ENCODE measurements around the gene CXorf49.
"Not testable (repeated sequence)": the region's sequence is repeated elsewhere in the genome, so short reads cannot be mapped to it uniquely, and the experiment has no call there.

The CXorf49 gene

DNA sequence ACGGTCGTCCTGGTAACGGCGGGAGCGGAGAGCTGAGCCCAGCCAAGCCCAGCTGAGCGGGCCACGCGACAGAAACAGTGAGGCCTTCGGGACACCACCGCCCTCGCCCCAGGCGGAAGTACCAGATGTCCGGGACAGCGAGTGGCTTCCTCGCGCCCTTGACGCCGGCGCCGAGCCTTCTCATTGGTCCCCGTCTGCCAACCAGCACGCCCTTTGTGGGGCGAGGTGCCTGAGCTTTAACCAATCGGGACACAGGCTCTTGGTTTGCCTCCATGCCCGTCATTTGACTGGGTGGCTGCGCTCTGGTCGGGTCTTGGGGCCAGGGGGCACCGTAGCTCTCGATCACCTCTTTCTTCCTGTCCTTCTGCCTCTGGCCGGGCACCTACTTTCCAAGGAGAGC, at the start of gene CXorf49:
Gene CXorf49, minus strand, starts transcription at position 101 of the 400 bp plus-strand sequence. CDS start 134 bp downstream, outside the sequence.
- CTCF ChIA-PET; DNase-seq (ENCODE audit: extremely low spot score); POLR2A ChIA-PET: not testable (repeated sequence)

DNA sequence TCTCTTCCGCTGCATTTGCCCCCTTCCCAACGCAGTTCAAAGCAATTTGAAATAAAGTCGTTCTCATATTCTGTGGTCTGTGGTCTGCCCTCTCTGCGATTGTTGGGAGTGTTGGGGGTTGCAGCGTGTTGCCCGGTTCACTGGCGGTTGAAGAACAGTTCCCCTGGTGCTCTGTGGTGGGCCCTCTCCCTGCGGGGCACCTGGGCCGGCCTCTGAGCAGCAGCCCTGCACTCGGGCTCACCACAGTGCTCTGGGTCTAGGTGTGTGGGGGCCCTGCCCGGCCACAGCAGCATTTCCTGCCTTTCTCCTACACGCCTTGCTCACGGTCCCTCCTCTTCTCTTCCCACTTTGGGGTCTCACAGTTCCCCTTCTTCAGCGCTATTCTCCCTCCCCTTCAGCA, 49.0 kb upstream of the CXorf49 start:
- POLR2A ChIA-PET; DNase-seq (ENCODE audit: extremely low spot score); CTCF ChIA-PET: not testable (repeated sequence)

DNA sequence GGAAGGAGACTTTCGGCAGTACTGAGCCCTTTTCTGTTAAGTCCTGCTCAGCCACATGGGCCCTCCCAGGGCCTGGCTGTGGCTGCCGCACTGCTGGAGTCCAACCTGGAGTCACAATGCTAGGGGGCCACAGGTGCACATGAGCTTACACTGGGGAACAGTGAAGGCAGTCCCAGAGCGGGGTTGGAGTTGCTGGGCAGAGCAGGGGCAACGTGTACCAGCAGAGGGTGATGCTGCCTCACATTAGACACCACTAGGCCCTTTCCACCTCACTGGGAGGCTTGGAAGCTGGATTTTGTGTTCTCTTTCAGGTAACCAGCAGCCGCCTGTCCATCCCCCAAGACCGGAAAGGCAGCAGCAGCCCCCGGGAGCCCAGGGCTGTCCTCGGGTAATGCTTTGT, 47.5 kb upstream of the CXorf49 start:
- CTCF ChIA-PET; DNase-seq (ENCODE audit: extremely low spot score); POLR2A ChIA-PET: not testable (repeated sequence)

DNA sequence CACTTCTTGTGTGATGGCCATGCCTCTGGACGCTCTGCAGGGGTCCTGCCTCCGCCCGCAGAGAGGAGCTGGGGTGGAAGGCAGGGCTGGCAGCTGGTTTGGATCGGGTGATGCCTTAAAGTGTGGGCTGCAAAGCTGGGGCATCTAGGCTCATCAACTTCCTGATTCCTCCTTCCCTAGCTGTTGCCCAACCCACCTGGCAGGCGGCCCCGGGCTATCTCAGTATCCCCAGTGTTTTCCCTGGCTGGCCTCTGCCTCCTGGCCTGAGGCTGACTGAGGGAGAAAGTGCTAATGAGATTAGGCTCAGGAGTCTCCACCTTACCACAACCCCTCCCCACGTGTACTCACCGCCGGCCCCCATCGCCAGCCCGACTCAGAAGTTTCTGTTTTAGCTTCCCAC, 46.7 kb upstream of the CXorf49 start:
- CTCF ChIA-PET; DNase-seq (ENCODE audit: extremely low spot score); POLR2A ChIA-PET: not testable (repeated sequence)

DNA sequence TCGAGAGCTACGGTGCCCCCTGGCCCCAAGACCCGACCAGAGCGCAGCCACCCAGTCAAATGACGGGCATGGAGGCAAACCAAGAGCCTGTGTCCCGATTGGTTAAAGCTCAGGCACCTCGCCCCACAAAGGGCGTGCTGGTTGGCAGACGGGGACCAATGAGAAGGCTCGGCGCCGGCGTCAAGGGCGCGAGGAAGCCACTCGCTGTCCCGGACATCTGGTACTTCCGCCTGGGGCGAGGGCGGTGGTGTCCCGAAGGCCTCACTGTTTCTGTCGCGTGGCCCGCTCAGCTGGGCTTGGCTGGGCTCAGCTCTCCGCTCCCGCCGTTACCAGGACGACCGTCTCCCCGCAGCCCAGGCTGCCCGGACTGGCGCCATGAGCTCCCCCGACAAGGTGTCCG, 45.0 kb upstream of the CXorf49 start, which contains the start of gene CXorf49B:
Gene CXorf49B, plus strand, starts transcription at position 301 of the 400 bp plus-strand sequence. Its CDS starts 75 bp downstream, at position 376.
- CTCF ChIA-PET; POLR2A ChIA-PET; DNase-seq (ENCODE audit: extremely low spot score): not testable (repeated sequence)

DNA sequence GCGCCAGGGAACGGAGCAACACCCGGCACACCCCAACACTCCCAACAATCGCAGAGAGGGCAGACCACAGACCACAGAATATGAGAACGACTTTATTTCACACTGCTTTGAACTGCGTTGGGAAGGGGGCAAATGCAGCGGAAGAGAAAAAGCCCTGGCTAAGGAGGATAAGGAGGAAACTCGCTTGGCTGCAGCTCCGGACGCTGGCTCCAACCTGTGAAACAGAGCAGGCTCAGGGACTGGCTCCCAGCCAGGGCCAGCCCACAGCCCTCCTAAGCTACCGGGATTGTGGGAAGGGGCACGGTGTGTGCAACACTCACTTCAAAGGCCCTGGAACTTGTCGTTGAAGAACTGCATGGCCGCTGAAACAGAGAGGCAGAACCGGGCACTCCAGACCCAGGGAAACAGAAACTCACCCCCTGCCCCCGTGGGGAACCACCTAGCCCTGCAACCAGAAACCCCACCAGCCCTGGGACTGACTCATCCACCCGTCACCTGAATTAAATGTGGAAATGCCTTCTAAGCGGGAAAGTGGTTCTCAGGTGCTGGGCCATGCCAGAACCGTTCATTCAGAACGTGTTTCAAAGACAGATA, 42.7 kb upstream of the CXorf49 start:
- CTCF ChIA-PET; DNase-seq (ENCODE audit: extremely low spot score); POLR2A ChIA-PET: not testable (repeated sequence)

DNA sequence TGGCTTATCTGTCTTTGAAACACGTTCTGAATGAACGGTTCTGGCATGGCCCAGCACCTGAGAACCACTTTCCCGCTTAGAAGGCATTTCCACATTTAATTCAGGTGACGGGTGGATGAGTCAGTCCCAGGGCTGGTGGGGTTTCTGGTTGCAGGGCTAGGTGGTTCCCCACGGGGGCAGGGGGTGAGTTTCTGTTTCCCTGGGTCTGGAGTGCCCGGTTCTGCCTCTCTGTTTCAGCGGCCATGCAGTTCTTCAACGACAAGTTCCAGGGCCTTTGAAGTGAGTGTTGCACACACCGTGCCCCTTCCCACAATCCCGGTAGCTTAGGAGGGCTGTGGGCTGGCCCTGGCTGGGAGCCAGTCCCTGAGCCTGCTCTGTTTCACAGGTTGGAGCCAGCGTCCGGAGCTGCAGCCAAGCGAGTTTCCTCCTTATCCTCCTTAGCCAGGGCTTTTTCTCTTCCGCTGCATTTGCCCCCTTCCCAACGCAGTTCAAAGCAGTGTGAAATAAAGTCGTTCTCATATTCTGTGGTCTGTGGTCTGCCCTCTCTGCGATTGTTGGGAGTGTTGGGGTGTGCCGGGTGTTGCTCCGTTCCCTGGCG, 2.3 kb upstream of the CXorf49 start:
- POLR2A ChIA-PET; CTCF ChIA-PET; DNase-seq (ENCODE audit: extremely low spot score): not testable (repeated sequence)

DNA sequence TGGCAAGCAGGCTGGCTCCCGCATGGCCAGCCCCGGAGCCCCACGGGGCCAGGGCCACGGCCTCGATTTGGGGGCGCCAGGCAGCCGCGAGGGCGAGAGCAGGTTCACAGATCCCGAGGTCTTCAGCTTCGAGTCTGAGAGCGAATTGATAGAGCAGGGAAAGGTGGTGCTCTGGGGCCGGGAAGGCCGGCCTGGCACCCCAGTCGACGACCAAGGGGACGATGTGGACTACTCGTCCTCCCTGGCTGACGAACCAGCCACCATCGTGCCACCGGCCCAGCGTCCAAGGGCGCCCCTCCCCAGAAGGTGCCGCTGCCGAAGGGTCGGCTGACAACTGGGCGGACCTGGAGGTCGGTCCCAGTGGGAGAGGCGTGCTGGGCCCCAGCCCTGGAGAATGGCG, 1.1 kb upstream of the CXorf49 start:
- DNase-seq (ENCODE audit: extremely low spot score); POLR2A ChIA-PET; CTCF ChIA-PET: not testable (repeated sequence)

DNA sequence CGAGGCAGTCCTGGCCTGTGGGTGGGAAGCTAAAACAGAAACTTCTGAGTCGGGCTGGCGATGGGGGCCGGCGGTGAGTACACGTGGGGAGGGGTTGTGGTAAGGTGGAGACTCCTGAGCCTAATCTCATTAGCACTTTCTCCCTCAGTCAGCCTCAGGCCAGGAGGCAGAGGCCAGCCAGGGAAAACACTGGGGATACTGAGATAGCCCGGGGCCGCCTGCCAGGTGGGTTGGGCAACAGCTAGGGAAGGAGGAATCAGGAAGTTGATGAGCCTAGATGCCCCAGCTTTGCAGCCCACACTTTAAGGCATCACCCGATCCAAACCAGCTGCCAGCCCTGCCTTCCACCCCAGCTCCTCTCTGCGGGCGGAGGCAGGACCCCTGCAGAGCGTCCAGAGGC, 1.8 kb downstream of the CXorf49 start:
- DNase-seq (ENCODE audit: extremely low spot score); POLR2A ChIA-PET; CTCF ChIA-PET: not testable (repeated sequence)

DNA sequence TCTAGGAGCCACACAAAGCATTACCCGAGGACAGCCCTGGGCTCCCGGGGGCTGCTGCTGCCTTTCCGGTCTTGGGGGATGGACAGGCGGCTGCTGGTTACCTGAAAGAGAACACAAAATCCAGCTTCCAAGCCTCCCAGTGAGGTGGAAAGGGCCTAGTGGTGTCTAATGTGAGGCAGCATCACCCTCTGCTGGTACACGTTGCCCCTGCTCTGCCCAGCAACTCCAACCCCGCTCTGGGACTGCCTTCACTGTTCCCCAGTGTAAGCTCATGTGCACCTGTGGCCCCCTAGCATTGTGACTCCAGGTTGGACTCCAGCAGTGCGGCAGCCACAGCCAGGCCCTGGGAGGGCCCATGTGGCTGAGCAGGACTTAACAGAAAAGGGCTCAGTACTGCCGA, 2.5 kb downstream of the CXorf49 start:
- CTCF ChIA-PET; DNase-seq (ENCODE audit: extremely low spot score); POLR2A ChIA-PET: not testable (repeated sequence)

DNA sequence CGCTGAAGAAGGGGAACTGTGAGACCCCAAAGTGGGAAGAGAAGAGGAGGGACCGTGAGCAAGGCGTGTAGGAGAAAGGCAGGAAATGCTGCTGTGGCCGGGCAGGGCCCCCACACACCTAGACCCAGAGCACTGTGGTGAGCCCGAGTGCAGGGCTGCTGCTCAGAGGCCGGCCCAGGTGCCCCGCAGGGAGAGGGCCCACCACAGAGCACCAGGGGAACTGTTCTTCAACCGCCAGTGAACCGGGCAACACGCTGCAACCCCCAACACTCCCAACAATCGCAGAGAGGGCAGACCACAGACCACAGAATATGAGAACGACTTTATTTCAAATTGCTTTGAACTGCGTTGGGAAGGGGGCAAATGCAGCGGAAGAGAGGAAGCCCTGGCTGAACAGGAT, 4.0 kb downstream of the CXorf49 start:
- POLR2A ChIA-PET; DNase-seq (ENCODE audit: extremely low spot score); CTCF ChIA-PET: not testable (repeated sequence)

DNA sequence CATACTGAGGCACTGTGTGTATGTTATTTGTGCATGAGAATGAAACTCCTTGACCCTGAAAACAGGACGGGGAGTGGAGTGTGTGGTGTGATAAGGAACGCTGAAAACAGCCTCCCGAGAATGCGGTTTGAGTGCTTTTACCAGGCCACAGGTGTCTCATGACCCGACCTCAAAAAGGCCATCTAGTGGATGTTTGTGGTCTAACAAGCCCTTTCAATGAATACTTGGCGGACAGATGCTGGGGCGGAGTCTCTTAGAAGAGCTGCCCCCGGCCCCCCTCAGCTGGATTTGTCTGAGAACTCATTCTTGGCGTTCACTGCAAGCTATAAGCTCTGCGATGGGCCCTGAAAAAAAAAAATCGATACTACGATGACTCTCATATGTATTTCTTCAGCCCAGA, 15.2 kb downstream of the CXorf49 start:
- CTCF ChIA-PET; POLR2A ChIA-PET; DNase-seq (ENCODE audit: extremely low spot score): not testable (repeated sequence)

DNA sequence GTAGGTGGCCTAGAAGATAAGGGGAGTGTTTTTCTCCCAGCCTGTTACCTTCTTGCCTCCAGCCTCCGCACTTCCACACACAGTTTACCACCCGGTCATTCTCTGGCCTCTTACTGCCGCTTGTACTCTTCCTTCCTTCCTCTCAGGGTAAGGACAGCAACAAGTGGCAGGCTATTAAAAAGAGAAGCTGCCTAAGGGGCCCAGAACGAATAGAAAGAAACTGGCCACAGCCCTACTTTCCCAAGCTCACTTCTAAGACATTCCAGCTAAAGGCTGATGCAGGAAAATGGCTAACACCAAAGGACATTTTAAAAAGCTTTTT, 19.1 kb downstream of the CXorf49 start:
- POLR2A ChIA-PET; DNase-seq (ENCODE audit: extremely low spot score); CTCF ChIA-PET: not testable (repeated sequence)

DNA sequence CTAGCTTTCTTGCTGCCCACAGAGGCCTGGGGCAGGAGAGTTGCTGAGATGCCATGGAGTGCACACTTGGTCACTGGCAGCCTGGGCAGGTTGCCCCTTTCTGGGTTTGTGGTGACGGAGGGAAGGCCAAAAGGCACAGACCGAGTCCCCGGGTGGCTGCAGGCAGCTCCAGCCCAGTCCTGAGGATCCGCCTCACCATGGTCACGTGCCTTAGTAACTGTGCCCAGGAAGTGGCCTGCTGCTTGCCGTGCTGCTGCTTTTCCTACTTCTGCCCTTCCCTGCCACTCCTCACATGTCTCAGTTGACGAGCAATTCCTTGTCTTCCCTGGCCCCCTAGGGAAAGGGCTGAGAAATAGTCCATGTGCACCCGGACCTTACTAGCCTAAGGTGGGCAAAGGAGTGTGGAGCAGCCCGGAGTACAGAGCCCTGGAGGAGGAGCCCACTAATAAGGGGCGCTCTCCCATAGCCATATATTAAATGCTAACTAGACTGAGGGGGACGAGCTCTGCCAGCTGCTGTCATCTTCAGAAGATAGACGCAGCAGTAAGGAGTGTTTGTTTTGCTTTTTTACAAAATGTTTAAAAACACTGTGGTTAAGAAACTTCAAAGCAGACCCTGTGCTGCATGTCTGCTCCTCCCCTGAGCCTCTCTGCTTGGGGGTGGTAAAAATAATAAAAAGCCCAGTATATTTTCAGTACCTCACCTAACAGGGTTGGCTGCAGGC, 19.6 kb downstream of the CXorf49 start:
- DNase-seq (ENCODE audit: extremely low spot score); CTCF ChIA-PET; POLR2A ChIA-PET: not testable (repeated sequence)

DNA sequence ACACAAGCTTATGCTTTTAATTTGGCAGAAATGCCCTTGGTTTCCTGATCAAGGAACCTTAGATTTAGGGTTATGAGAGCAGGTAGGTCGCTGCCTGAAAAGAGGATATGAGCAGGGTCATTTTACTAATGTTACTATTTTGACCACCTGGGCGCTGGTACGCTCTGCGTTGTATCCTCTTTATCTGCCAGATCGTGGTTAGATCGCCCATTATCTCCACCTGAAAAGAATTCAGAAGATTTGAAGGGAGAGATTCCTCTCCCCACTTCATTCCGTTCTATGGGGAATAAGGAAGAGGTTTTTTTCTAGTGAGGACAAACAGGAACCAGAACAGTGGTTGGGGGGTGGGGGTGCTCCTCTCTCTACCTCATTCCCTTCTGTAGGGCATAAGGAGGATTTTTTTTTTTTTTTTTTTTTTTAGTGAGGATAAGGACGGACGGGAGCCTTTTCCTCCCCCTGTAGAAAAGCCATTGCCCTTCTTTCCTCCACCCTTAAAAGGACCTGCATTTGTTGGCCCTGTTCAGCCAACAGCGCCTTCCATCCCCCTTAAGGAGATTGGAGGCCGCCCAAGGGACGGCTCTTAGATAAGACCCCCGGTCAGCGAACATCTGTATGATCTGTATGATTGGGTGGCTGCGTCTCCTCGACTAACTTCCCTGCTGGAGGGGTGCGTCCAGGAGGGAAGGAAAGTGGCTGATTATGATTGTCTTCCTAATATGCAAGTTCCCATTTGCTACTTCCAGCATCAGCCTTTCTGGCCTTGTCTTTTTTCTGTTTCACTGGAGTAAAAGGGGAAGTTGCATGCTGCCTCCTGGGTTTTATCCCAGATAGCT, 20.4 kb downstream of the CXorf49 start:
- POLR2A ChIA-PET; DNase-seq (ENCODE audit: extremely low spot score): not testable (repeated sequence)

DNA sequence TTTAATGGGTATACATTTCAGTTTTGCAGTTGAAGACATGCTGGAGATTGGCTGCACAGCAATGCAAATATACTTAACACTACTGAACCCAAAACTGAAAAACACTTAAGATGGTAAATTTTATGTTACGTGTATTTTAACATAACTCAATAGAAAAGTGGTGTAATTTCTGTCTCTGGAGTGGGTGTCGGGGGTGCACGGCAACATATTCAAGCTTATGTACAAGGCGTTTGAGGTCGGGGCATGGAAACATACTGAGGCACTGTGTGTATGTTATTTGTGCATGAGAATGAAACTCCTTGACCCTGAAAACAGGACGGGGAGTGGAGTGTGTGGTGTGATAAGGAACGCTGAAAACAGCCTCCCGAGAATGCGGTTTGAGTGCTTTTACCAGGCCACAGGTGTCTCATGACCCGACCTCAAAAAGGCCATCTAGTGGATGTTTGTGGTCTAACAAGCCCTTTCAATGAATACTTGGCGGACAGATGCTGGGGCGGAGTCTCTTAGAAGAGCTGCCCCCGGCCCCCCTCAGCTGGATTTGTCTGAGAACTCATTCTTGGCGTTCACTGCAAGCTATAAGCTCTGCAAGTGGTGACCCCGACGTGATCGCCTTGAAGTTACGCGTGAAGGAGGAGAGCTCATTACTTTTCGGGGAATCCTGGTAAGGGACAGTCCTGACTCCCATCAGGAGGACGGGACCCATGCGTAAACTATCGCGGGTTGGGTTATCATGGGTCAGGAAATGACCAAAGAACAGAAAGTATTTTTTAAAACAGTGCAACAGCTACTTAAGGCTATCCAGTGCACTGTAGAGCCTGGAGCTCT, 21.2 kb downstream of the CXorf49 start:
- DNase-seq (ENCODE audit: extremely low spot score); CTCF ChIA-PET; POLR2A ChIA-PET: not testable (repeated sequence)

More for the DNA sequence above, 20.4 kb downstream of the CXorf49 start:
- CTCF ChIA-PET, result not testable (repeated sequence)

Measured in GM10248 (cell line).